GM21526 (cell line): ENCODE measurements around the gene PLPP4.

ENCODE experiments used
- ATAC-seq: cut with Tn5 transposase; IDR thresholded peaks from one replicate; pipeline ENCODE4 v1.9.1; 2021; ENCODE audit warnings: moderate library complexity; ENCODE audit not compliant: unreplicated experiment, low FRiP score

Gene PLPP4

DNA sequence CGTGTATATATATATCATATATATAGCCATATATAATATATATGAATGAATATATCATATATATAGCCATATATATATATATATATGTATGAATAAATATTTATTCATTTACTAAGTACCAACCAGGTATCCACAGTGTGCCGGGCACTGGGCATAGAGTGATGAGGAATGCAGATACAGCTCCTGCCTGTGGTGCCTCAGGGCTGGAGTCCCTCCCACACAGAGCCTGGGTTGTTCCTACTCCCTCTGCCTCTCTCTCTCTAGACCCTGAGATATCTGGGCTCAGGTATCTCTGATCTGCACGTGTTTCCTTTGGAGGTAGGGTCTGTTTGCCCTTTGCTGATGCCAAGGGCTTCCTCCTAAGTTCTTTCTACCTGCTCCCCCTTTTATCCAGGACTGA is 1.4 kb upstream of the PLPP4 start:
- no peak for ATAC-seq

DNA sequence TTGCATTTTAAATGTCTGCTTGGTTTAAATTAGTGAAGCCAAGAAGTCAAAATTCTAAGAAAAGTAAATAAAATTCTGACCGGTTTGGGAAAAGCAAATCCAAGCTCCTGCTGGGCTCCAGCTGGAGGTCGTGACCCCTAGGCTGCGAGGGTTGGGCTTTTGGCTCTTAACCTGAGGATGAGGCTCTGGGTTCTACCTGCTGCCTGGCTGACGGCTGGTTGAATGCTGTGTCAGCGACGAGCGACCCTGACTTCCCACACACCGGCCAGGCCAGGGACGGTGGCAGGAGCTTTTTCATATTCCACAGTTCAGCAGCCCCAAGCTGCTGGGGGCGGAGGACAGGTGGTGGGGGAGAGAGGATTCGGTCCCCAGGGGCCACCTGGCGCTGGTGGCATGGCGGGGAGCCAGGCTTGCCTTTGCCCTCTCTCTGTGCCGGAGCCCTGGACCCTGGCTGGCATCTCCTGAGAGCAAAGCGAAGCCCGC is 843 bp upstream of the PLPP4 start:
- no peak for ATAC-seq

GRCh38 chr10:120457431-120458172 is 575 bp downstream of the PLPP4 start:
- ATAC-seq = no peak

GRCh38 chr10:120458432-120458831 is 1.4 kb downstream of the PLPP4 start:
- no peak for ATAC-seq

DNA sequence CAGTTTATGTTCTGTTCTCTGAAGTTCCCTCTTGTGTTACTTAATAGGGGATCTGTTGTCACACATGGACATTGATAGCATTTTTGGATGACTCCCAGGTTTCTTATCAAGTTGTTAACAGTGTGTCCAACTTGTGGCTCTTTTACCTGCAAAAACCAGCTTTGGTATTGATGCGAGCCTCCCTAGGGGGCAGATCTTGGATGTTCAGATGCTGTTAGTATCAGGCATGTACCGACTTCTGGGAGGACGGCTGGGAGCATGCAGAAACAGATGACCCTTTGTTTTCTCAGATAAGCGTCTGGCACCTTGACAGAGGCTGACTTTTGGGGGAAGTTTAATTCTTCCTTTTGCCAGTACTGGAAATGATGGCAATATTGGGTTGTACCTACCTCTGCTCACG is 2.2 kb downstream of the PLPP4 start:
- no peak for ATAC-seq

- no peak for ATAC-seq
Measured at GRCh38 chr10:120460186-120460585, 3.2 kb downstream of the PLPP4 start.

DNA sequence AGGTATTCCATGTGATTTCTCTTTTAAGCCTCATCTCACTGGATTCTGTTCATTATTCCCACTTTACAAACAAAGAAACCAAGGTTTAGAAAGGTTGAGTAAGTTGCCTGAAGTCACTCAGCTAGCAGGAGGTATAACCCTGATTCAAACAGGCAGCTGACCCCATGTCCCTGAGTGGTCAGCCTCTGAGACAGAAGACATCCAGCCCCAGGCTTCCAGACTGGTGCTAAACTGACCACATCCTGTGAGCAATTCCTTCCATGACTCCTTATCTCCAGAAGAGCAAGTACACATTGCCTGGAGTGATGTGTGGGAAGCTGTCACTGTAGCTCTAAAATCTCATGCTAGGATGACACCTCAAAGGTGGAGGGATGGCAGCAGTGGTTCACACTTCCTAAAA is 3.7 kb downstream of the PLPP4 start:
- no peak for ATAC-seq

DNA sequence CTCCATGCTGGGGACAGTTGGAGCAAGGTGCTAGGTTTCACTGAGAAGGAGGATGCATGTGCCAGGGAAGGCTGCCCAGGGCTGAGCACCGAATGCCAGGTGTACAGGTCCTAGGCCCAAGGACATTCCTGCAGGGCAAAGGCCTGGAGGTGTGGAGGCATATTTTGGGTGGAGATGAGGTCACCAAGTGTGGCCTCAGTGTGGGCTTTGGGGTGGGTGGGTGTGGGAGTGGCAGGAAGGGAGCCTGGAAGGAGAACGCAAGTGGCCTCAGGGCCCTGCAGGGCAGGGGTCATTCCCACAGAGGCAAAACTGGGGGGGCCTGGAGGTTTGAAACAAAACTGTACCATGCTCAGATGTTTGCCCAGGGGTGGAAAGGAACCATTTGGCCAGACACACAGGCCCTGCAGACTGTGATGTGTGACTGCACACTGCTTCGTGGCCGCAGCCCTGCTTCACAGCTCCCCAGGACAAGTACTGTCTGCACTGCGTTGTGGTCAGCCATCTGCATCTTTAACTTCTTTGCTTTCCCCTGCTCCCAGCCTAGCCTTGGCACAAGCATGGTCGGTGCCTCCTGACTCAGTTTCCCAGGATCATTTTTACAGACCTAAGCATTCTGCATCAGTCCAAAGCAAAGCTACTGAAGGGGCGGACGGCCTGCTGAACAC is 5.1 kb downstream of the PLPP4 start:
- no peak for ATAC-seq

DNA sequence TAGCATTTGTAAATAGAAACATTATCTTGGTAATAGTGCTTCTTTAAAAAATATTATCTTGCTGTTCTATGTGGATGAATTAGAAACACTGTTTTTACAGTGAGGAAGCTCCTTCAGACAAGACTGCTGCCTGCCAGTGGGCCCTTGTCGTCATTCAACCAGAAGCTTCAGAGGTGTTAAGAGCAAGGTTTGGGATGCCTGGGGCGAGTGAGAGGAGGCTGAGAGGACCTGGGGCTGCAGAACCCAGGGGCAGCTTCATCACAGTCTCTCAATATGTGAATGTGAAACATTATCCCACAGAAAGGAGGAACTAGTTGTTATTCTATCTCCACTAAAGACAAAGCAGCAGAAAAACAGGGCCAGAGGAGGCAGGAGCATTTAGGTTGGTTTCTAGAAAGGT is 8.1 kb downstream of the PLPP4 start:
- ATAC-seq = no peak

DNA sequence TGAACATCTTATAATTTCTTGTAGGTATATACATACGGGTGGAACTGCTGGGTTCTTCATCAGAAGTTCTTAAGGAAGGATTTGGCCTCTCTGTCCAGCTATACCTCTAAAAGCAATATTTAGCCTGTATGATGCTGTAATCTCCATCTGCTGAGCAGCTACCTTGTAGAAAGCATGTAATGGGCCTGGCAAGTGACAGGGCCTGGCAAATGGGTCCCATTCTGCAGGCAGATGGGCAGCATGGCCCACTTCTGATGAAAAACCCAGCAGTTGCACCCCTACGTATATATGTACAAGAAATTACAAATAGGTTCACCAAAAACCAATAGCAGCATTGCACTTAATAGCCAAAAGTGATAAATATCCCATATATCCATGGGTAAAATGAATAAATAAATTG is 9.0 kb downstream of the PLPP4 start:
- ATAC-seq = no peak

DNA sequence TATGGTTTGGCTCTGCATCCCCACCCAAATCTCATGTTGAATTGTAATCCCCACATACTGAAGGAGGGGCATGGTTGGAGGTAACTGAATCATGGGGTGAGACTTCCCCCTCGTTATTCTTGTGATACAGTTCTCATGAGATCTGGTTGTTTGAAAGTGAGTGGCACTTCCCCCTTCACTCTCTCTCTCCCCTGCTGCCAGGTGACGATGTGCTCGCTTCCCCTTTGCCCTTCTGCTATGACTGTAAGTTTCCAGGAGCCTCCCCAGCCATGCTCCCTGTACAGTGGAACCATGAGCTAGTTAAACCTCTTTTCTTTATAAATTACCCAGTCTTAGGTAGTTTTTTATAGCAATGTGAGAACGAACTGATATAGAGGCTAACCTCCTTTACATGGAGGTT is 16.6 kb downstream of the PLPP4 start:
- peak; percentile 92 for ATAC-seq

GRCh38 chr10:120474956-120475355 is 17.9 kb downstream of the PLPP4 start:
- no peak for ATAC-seq

DNA sequence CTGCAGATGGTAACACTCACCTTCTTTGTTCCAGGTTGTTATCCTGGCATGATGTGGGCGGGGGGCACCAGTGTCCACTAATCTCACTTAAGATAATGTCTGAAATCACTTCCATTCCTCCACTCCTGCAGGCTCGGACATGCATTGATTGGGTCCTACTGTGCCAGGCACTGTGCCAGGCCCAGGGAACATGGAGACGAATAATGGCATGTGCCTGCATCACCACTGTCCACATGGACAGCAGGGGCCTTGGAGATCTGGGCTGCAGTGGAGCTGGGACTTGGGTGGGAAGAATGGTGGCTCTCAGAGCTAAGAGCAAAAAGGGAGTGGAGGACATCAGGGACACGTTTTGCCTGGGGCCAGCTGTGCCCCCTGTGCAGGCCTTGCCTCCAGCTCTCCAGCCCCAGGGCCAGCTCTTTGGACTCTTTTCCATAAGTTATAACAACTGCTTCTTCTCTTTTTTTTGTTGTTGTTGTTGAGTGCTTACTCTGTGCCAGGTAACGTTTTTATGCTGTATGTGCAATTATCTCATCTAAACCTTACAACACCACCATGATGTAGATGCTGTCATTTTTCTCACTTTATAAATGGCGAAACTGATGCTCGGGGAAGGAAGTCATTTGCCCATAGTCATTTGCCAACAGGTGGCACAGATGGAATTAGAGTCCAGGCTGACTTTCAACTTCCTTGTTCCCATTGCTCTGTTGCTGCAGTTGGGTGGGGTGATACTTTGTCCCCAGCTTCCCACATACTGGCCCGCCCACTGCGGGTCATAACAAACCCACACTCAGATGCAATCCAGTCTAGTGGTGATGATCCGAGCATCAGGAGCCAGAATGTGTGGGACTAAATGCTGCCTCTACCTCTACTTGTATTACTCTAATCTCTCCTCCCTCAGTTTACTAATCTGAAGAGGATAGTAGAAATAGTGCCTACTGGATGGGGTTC is 19.1 kb downstream of the PLPP4 start:
- no peak for ATAC-seq

DNA sequence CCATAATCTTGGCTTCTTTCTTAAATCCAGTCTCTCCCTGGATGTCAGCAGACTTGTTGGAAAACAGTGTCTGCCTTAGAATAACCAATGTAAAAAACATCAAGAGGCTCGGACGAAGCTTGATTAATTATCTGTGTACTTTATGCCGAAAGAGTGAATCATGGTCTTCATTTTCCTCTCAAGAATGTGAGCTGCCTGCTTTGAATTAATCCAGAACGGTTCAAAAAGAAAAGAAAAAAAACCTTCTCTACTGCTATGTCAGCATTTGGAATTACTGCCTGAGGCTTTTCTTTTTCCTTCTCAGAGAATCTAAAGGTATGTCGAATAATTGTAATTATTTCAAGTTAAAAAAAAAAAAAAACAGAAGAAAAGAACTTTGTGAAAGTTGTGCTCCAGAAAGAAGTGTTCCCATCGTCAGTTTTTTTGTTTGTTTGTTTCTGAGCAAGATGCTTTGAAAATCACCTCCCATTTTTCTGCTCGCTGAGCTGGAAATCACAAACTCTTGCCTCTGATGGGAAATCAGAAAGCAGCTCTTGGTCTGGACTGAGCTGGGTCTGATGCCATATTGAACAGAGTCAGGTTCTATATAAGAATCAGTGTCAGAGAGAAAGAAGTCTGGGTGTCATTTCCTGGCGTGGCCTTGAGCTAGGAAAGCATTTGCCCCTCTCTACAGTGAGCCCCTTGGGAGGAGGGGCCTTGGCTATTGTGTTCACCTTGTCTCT is 20.2 kb downstream of the PLPP4 start:
- no peak for ATAC-seq

DNA sequence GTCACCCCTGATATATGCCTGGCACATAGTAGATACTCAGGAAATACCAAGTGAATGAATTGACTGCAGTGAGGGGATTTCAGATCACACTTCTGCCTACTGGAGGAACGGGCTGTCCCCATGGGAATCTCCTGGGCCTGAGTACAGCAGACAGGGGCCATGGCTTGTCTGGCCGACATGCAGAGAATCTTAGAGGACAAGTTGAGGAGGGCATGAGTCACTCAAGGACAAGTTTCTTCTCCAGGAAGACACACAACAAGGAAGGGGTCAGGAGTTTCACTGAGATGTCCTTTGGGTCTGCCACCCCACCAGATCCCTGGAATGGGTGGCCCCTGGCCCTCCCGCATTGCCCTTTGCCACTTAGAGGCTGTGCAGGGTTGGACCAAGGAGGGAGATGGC is 20.7 kb downstream of the PLPP4 start:
- no peak for ATAC-seq

DNA sequence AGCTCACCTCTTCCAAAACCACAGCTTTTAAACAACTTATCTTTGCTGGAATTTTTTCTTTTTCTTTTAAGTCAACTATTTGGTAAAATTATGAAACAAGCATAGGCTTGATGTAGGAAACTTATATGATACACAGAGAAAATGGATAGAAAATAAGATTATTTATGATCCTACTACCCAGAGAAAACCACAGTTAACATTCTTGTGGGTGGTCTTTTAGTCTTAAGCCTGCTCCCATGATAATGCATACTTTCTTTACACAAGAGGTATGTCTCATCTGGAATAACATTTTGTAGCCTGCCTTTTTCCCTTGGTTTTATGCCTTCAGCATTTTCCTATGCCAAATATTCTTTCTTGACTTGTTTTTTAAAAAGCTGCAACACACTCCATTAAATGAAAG is 21.4 kb downstream of the PLPP4 start:
- ATAC-seq = no peak

DNA sequence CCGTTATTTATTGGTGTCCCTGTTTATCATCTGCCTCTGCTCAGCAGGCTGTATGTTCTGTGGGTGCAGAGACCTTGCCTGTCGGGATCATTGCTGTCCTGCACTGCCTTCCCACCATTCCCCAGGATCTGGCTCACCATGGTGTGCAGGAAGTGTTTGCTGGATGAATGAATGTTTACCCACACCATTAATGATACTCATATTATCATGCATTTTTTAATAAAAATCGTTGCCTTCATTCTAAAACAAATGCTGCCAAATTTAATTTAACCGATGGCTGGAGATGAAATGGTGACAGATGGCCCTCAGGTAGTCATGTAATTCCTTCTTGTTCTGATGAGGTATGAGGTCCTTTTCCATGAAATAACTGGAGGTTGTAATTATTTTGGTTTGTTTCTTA is 22.5 kb downstream of the PLPP4 start:
- ATAC-seq = no peak

- no peak for ATAC-seq
Measured at GRCh38 chr10:120480065-120480600, 23.1 kb downstream of the PLPP4 start.

DNA sequence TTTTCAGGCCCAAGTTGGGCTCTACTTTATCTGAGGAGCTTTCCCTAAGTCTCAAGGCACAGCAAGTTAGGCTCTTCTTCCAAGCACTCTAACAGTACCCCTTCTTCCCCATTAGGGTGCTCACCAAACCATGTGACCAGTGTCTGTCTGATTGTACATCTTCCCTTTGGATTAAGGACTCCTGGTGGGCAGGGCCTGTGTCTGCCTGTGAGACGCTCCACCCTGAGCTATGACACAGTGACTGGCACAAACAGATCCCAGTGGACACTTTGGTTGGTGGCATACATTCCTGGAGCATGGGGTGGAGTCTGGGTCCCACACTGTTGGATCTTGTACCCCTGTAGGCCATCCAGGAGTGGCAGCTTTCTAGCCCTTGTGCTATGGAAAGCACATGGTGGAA is 23.8 kb downstream of the PLPP4 start:
- no peak for ATAC-seq

- no peak for ATAC-seq
Measured at GRCh38 chr10:120483006-120483405, 26.0 kb downstream of the PLPP4 start.
